Mesothelial cell of epicardium (in vitro differentiated cells): ENCODE measurements around the gene GNAT1. TPM values are rescaled to one million over a fixed set of nuclear protein-coding genes. Genes with fewer than 3 reads are reported as not detected.
A peak's percentile ranks its signal among the peaks of the same experiment; 100 is the strongest.

Source experiments
- DNase-seq, 2 experiments: peaks; one replicate each; pipeline ENCODE4 v3.0.0; 2021; ENCODE audit warnings: low spot score in 2 of 2; ENCODE audit not compliant: unreplicated experiment in 2 of 2
- H3K27ac Mint-ChIP-seq: 2 replicates; pipeline ENCODE4 v1.8.0; 2021; ENCODE audit warnings: mixed read lengths
- H3K27me3 Mint-ChIP-seq: 2 replicates; pipeline ENCODE4 v1.8.0; 2021; ENCODE audit warnings: low read depth, mixed read lengths
- H3K36me3 Mint-ChIP-seq: 2 replicates; pipeline ENCODE4 v1.8.0; 2021; ENCODE audit warnings: mixed read lengths
- H3K4me1 Mint-ChIP-seq: 2 replicates; pipeline ENCODE4 v1.8.0; 2021; ENCODE audit warnings: mixed read lengths
- H3K4me3 Mint-ChIP-seq: 2 replicates; pipeline ENCODE4 v1.8.0; 2021; ENCODE audit warnings: mild to moderate bottlenecking, moderate library complexity, mixed read lengths
- H3K9me3 Mint-ChIP-seq: 2 replicates; pipeline ENCODE4 v1.8.0; 2021; ENCODE audit warnings: mixed read lengths
- total RNA-seq: library from RNA; stranded (reverse); gene quantifications from 3 replicates; pipeline ENCODE4 v1.2.1, GENCODE V29; 2021
- TF ChIP-seq, protein P1 (sequence below): fragments of 200-600 bp; sonication (generic); IDR thresholded peaks from one replicate; pipeline ENCODE4 v1.5.0; 2021; ENCODE audit warnings: antibody characterized with exemption; ENCODE audit not compliant: unreplicated experiment

Gene GNAT1
- total RNA-seq, 1 donor from 2014 or later: 0.98 TPM

DNA sequence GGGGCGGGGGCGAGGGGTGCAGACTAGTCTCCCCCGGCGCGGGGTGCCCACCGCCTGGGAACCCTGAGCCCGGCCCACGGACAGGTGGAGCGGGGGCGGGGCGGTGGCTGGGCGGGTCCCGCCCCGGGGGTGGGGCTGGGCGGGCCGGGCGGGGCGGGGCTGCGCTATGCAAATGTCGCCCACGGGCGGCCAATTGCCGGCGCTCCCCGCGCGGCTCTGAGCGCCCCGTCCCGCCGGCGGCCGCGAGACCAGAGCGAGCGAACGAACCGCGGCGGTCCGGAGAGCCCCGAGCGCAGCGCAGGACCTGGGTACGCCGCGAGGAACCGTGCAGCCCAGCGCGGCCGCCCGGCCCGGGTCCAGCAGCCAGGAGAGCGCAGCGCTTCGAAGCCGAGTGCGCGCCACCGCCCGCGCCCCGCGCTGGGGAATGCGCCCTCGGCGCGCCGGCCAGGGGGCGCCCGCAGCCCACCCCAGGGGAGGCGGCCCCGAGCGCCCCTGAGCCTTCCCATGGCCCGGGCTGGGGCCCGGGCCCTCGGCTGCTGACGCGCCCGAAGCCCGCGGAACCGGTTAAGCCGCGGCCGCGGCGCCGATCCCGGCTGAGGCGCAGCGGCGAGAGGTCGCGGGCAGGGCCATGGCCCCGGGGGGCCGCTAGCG lies 36.4 kb upstream of the GNAT1 start, which contains the start of gene SEMA3F:
Gene SEMA3F, plus strand, starts transcription at position 485 of the 651 bp plus-strand sequence. CDS start 4,299 bp downstream, outside the sequence.
- Mint-ChIP-seq H3K9me3 (no peaks in the 10 kb centered on the region), H3K27me3 (peaks cover 2% of the 10 kb centered on the region), H3K4me3 (peak within 1 kb of the TSS; percentile 92), H3K36me3 (peaks cover 1% of the 10 kb centered on the region), H3K27ac (peak within 1 kb of the TSS; percentile 86), H3K4me1 (peaks cover 79% of the 10 kb centered on the region)
- TF ChIP-seq, protein P1, sequence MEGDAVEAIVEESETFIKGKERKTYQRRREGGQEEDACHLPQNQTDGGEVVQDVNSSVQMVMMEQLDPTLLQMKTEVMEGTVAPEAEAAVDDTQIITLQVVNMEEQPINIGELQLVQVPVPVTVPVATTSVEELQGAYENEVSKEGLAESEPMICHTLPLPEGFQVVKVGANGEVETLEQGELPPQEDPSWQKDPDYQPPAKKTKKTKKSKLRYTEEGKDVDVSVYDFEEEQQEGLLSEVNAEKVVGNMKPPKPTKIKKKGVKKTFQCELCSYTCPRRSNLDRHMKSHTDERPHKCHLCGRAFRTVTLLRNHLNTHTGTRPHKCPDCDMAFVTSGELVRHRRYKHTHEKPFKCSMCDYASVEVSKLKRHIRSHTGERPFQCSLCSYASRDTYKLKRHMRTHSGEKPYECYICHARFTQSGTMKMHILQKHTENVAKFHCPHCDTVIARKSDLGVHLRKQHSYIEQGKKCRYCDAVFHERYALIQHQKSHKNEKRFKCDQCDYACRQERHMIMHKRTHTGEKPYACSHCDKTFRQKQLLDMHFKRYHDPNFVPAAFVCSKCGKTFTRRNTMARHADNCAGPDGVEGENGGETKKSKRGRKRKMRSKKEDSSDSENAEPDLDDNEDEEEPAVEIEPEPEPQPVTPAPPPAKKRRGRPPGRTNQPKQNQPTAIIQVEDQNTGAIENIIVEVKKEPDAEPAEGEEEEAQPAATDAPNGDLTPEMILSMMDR: no peak
- DNase-seq: peak; percentile 62 to 73

DNA sequence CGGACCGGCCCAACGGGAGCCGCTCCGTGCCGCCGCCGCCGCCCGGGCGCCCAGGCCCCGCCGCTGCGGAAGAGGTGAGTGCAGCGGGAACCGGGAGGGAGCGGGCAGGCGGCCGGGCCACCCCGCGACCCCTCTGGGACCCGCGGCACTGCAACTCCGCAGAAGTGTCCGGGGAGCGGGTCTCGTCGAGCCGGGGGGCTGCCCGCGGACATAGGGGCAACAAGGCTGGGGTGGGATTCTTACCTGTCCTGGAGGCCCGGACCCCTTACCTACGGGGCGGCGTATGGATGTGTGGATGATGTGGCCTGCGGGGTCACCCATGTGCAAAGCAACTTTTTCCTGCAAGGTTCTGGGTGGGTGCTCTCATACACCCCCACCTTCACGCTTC lies 35.9 kb upstream of the GNAT1 start:
- no peaks in the 10 kb centered on the region for H3K9me3 Mint-ChIP-seq
- H3K36me3 Mint-ChIP-seq: peaks cover 4% of the 10 kb centered on the region
- TF ChIP-seq, protein P1: no peak
- H3K27ac Mint-ChIP-seq: peak overlapping the region; percentile 86
- H3K4me1 Mint-ChIP-seq: peaks cover 78% of the 10 kb centered on the region
- H3K27me3 Mint-ChIP-seq: peaks cover 2% of the 10 kb centered on the region
- no peak for DNase-seq
- H3K4me3 Mint-ChIP-seq: peak overlapping the region; percentile 92

DNA sequence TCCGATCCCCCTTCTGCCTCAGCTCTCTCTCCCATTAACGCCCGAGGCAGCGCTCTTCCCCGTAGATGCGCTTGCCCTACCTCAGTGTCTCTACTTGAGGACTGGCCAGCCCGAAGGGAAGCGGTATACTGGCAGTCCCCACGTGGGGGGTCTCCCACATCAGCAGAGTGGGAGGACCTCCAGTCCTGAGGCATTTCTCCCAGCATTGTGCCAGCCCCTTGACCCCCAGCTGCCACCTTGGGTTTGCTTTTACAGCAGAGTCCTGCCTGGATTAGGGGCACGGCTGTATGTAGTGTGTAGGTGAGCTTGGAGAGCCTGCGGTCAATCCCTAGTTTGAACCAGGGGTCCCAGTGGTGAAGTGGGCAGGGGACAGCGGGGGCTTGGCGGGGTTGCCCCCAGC lies 35.5 kb upstream of the GNAT1 start:
- Mint-ChIP-seq H3K4me3 (peak overlapping the region; percentile 92), H3K4me1 (peaks cover 76% of the 10 kb centered on the region), H3K27ac (peak overlapping the region; percentile 86), H3K27me3 (peaks cover 2% of the 10 kb centered on the region), H3K36me3 (peaks cover 4% of the 10 kb centered on the region), H3K9me3 (no peaks in the 10 kb centered on the region)
- no peak for DNase-seq
- TF ChIP-seq, protein P1: no peak

DNA sequence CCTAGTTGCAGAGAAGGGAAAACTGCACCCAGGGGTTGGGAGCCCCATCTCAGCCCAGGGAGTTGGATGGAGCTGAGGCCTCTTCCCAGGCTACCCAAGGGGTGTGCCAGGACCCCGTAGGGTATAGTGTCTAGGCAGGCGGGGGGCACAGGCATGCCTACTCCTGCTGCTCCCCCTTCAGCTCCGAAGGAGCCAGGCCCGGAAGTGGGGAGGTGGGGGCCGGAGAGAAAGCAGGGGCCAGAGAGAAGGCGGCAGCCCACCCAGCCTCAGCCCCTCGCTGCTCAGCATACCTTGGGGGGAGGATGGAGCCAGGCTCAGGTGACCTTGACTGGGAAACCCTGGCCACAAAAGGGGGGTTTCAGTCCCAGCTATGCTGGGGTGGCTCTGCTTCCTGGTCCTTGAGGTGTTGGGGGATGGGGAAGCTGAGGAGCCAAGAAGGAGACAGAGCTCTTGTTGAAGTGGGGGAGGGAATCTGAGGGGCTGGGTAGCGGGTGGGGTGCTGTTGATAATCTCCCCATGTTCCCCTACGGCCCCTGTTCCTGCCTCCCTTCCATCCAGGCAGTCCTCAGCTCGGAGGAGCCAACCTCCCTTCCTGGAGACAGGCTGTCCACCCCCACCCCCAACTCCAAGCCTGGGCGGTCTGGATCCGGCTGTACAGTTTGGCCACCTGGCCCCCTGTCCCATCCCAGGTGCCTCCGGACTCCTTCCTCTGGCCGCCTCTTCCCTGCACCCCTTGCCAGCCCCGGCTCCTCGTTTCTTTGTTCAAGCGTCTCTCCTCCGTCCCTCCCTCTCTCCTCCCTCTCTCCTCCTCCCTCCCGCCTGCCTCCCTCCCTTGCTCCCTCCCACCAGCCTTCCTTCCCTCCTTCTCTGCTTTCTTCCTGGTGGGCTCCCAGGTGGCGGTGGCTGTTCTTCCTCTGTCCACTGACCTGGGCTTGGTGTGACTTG lies 34.6 kb upstream of the GNAT1 start:
- Mint-ChIP-seq H3K36me3 (peaks cover 5% of the 10 kb centered on the region), H3K9me3 (no peaks in the 10 kb centered on the region), H3K27ac (peak overlapping the region; percentile 86), H3K4me1 (peaks cover 76% of the 10 kb centered on the region), H3K4me3 (peak overlapping the region; percentile 92), H3K27me3 (peaks cover 2% of the 10 kb centered on the region)
- TF ChIP-seq, protein P1: no peak
- DNase-seq: no peak

DNA sequence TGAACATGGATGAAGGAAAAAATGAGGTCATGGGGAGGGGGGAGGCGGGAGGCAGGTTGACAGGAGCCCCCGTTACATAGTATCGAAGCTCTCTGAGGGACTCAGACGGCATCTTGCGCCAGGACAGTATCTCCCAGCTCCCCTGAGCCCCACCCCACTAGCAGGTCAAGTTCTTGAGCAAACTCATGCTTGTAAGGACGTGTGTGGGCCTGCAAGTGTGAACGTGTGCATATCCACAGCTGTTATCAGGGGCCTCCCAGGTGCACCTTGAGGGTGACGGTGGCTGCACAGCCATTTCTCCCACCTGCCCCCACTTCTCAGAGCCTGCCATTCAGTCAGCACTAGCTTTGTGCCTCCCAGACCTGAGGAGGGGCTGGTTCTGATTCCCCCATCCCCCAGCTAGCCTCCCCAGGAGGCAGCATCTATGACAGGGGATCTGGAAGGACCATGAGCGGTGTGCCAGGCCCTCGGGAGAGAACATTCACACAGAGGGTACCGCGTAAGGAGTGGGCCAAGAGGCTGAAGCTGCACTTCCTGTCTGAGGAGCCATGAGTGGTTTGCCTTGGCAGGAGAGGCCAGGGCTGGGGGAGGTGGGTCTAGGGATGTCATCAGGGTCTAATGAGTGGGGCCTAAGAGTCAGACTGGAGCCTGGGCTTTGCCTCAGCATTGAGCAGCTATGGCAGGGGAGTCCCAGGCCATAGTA lies 33.4 kb upstream of the GNAT1 start:
- peaks cover 76% of the 10 kb centered on the region for H3K4me1 Mint-ChIP-seq
- no peaks in the 10 kb centered on the region for H3K9me3 Mint-ChIP-seq

More for the DNA sequence above, 33.4 kb upstream of the GNAT1 start:
- no peak for DNase-seq
- Mint-ChIP-seq H3K36me3 (peaks cover 10% of the 10 kb centered on the region), H3K4me3 (peak overlapping the region; percentile 92), H3K27ac (peak overlapping the region; percentile 86), H3K27me3 (peaks cover 2% of the 10 kb centered on the region)
- TF ChIP-seq, protein P1: no peak
